ENCODE data around the gene HINT1.
"Not testable (repeated sequence)": the region's sequence is repeated elsewhere in the genome, so short reads cannot be mapped to it uniquely, and the experiment has no call there.

HINT1 gene

GRCh38 chr5:131165119-131165727, at the start of gene HINT1:
Gene HINT1 (minus strand): TSS chr5:131165256. CDS start chr5:131165205, 51 bp downstream.
- DNase-seq (ENCODE audit: low read depth in 3 of 3), result peak; percentile 85 to 92 (median 89)

- no peak for DNase-seq (ENCODE audit: low read depth in 3 of 3)
These were observed 49.7 kb upstream of the HINT1 start for GRCh38 chr5:131214609-131215227.

GRCh38 chr5:131212471-131213021, 47.5 kb upstream of the HINT1 start:
- no peak for DNase-seq (ENCODE audit: low read depth in 3 of 3)

DNA sequence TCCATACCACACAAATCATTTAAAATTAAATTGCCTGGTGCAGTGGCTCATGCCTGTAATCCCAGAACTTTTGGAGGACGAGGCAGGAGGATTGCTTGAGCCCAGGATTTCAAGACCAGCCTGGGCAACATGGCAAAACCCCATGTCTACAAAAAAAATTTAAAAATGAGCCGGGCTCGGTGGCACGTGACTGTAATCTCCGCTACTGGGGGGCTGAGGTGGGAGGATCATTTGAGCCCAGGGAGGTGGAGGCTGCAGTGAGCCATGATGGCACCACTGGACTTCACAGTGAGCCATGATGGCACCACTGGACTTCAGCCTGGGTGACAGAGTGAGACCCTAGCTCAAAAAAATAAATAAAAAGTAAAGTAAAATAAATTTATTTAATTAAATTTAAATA, 46.6 kb upstream of the HINT1 start:
- DNase-seq (ENCODE audit: low read depth in 3 of 3), result no peak

GRCh38 chr5:131210151-131210510, 45.1 kb upstream of the HINT1 start:
- DNase-seq (ENCODE audit: low read depth in 3 of 3), result no peak

DNA sequence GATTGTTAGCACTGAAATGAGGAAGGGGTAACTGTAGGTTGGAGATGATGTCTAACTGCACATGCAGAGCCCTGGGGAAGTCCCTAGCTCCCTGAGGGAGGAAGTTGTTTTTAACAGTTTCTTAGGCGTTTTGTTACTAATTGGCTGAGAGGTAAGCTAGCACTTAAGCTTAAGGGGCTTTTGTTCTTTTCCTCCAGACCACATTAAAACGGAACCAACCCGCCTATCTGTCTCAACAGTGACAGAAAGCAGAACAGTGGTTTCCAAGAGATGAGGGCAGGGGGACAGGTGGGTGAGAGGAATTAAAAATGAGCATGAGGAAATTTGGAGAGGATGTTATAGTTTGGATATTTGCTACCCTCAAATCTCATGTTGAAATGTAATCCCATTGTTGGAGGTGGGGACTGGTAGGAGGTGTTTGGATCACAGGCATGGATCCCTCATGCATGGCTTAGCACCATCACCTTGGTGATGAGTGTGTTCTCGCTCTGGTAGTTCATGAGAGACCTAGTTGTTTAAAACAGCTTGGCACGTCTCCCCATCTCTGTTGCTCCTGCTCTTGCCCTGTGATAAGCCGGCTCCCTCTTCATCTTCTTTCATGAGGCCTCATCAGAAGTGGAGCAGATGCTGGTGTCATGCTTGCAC, 44.6 kb upstream of the HINT1 start:
- peak in 2 of 3 experiments; percentile 16 to 25 for DNase-seq (ENCODE audit: low read depth in 3 of 3)

- no peak for DNase-seq (ENCODE audit: low read depth in 3 of 3)
These were observed 44.1 kb upstream of the HINT1 start for GRCh38 chr5:131209175-131209505.

GRCh38 chr5:131206772-131207171, 41.7 kb upstream of the HINT1 start:
- no peak for DNase-seq (ENCODE audit: low read depth in 3 of 3)

GRCh38 chr5:131206061-131206460, 41.0 kb upstream of the HINT1 start:
- no peak for DNase-seq (ENCODE audit: low read depth in 3 of 3)

GRCh38 chr5:131204964-131205363, 39.9 kb upstream of the HINT1 start:
- DNase-seq (ENCODE audit: low read depth in 3 of 3), result no peak

DNA sequence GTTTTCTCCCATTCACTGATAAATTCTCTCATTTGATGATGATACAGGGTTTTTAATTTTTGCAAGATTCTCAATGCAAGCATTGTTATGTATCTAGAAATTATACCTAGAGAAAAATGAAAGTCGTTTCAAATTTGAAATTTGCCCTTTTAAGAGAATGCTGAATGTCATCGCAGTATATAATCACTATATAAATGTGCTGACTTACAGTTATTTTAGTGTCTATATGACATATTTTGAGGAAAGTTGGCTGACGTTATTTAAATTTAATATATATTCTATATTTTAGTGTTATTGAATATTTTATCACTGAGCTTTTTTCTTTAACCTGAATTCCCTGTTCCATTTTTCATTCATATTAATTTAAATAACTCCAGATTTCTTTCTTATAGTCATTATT, 35.5 kb upstream of the HINT1 start:
- no peak for DNase-seq (ENCODE audit: low read depth in 3 of 3)

GRCh38 chr5:131198625-131199024, 33.6 kb upstream of the HINT1 start:
- no peak for DNase-seq (ENCODE audit: low read depth in 3 of 3)

GRCh38 chr5:131196331-131196730, 31.3 kb upstream of the HINT1 start:
- DNase-seq (ENCODE audit: low read depth in 3 of 3), result no peak

DNA sequence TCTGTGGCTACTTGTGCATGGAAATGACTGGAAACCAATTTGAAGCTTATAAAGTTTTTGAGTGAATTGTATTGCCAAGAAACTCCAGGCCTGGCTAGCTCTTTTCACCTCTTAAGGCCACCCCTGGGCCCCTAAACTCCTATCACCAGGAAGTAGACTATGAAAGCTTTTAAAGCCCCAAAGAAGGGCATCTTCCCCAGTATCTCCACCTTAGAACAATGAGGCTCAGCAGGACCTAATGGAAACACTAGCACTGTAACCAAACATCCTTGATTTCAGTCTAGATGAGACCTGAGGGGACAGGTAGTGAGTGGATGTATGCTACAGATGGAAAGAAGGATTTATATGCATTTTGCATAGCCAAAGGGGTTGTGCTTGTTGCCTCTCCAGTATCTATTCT, 30.6 kb upstream of the HINT1 start:
- no peak for DNase-seq (ENCODE audit: low read depth in 3 of 3)

DNA sequence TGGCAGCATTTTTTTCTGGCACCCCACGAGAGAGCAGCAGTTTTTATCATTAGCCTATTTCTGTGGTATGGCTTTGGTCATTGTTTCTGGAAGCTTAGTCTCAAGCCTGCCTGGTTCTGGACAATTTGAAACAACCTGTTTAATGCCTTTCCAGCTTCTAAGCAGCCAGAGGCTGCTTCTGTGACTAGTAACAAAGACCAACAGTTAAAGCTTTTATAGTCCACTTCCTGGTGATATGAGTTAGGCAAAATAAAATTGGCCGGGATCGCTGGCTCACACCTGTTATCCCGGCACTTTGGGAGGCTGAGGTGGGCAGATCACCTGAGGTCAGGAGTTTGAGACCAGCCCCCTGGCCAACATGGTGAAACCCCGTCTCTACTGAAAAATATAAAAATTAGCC, 29.7 kb upstream of the HINT1 start:
- no peak for DNase-seq (ENCODE audit: low read depth in 3 of 3)

GRCh38 chr5:131193897-131194296, 28.8 kb upstream of the HINT1 start:
- DNase-seq (ENCODE audit: low read depth in 3 of 3), result not testable (repeated sequence)

- no peak for DNase-seq (ENCODE audit: low read depth in 3 of 3)
These were observed 28.1 kb upstream of the HINT1 start for GRCh38 chr5:131193106-131193505.

DNA sequence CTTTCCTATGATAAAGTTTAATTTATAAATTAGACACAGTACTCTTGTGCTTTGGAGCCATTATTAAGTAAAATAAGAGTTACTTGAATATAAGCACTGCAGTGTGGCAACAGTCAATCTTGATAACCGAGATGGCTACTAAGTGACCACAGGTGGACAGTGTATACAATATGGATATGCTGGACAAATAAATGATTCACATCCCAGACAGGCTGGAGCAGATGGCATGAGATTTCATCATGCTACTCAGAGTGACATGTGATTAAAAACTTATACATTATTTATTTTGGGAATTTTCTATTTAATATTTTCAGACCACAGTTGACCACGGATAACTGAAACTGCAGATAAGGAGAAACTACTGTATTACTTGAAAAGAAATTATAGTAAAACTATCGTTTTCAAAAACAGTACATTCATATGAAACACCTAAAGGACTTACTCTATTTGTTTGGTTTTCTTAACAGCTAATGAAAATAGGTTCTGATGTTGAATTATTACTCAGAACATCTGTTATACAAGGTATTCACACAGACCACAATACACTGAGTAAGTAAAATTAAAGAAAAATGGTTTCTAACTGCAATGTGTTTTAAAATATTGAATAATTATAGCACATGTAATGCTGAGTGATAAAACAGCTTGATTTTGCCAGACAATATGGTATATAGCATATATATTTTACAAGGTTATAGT, 21.7 kb upstream of the HINT1 start:
- DNase-seq (ENCODE audit: low read depth in 3 of 3), result no peak

DNA sequence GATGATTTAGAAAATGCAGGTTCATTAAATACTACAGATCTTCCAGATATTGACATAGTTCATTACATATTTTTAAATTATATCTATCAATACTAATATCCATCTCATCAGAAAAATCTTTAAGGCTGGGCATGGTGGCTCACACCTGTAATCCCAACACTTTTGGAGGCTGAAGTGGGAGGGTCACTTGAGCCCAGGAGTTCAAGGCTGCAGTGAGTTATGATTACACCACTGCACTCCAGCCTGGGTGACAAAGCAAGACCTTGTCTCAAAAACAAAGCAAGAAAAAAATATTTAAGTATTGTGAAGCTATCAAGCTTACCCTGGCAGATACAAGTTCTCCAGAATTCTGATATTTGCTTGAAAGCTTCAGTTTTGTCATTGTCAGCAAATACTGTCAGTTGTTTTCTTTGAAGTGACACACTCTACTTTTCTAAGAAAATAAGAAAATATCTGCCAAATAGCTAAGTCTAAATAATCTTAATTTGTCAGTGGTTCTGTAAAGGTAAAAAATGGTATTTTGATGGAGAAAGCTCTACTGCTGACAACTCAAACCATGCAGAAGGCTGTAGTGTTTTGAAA, 20.6 kb upstream of the HINT1 start:
- DNase-seq (ENCODE audit: low read depth in 3 of 3), result no peak

DNA sequence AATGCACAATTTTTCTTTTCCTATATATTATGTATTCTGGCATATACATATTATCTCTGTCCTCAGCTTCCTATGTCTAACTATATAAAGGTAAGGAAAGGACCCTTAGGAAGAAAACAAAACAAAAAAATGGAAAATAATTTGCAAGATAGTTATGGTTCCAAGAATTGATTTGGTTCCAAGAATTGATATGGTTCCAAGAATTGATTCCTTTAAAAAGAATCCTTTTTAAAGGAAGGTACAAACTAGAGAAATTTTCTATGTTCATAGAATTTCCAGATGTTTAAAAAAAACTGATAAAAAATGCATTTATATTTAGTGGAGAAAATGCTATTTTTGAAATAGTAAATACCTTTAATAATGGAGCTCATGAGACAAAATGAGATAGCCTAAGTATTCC, 17.8 kb upstream of the HINT1 start:
- no peak for DNase-seq (ENCODE audit: low read depth in 3 of 3)

GRCh38 chr5:131180407-131180806, 15.4 kb upstream of the HINT1 start:
- no peak for DNase-seq (ENCODE audit: low read depth in 3 of 3)

DNA sequence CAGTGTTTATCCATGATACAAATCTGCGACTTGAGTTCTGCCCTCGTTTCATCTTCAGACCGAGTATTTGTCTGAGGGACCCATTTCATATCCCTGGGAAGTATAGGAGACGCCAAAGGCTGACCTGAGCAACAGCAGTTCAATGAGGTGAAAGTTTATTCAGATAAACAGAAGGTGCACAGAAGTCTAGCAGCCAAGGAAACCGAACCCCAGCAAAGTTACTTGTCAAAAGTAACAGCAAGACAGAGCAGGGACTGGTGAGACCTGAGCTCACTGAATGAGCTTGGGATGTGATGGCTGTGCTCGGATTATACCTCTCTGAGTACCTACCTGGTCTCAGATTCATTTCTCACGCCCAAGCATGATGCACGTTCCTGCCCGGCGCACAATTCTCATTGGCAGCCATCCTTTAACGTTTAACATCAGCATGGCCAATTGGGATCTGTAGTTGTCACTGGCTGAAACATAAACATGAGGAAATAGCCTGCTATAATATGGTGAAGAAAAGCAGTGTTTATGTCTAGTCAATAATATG, 6.3 kb upstream of the HINT1 start:
- DNase-seq (ENCODE audit: low read depth in 3 of 3), result peak in 1 of 3 experiments; percentile 17
